ENCODE measurements around the gene CASKIN2. TPM values are rescaled to one million over a fixed set of nuclear protein-coding genes. Genes with fewer than 3 reads are reported as not detected.

Gene CASKIN2
- total RNA-seq, 1 donor from 2014 or later = 42.3 TPM

GRCh38 chr17:75493476-75494129 is 21.7 kb downstream of the CASKIN2 start:
- no peak for DNase-seq (ENCODE audit: low read depth, low spot score)
- H3K27ac Mint-ChIP-seq (ENCODE audit: unreplicated experiment) = no peak overlapping the region
- TF ChIP-seq CTCF (conservative IDR thresholded peaks at IDR 0.05) = no peak
- no peaks in the 10 kb centered on the region for H3K4me1 Mint-ChIP-seq
- no peaks in the 10 kb centered on the region for H3K9me3 Mint-ChIP-seq
- H3K27me3 Mint-ChIP-seq (ENCODE audit: low read depth) = no peaks in the 10 kb centered on the region
- H3K4me3 Mint-ChIP-seq = no peak overlapping the region
- peaks cover 3% of the 10 kb centered on the region for H3K36me3 Mint-ChIP-seq (ENCODE audit: low read depth)

- Mint-ChIP-seq H3K27ac (ENCODE audit: unreplicated experiment) (no peak overlapping the region), H3K9me3 (no peaks in the 10 kb centered on the region), H3K27me3 (ENCODE audit: low read depth) (no peaks in the 10 kb centered on the region), H3K4me1 (peaks cover under 1% of the 10 kb centered on the region), H3K36me3 (ENCODE audit: low read depth) (peaks cover 2% of the 10 kb centered on the region), H3K4me3 (no peak overlapping the region)
- no peak for DNase-seq (ENCODE audit: low read depth, low spot score)
- TF ChIP-seq CTCF (conservative IDR thresholded peaks at IDR 0.05) = no peak
Measured at GRCh38 chr17:75492555-75493168, 22.7 kb downstream of the CASKIN2 start.

GRCh38 chr17:75491680-75492079 is 23.7 kb downstream of the CASKIN2 start:
- TF ChIP-seq CTCF (conservative IDR thresholded peaks at IDR 0.05) = no peak
- H3K9me3 Mint-ChIP-seq = no peaks in the 10 kb centered on the region

GRCh38 chr17:75490953-75491649 is 24.2 kb downstream of the CASKIN2 start:
- Mint-ChIP-seq H3K27ac (ENCODE audit: unreplicated experiment) (peak overlapping the region; percentile 35), H3K4me3 (no peak overlapping the region), H3K36me3 (ENCODE audit: low read depth) (no peaks in the 10 kb centered on the region), H3K4me1 (peaks cover 10% of the 10 kb centered on the region), H3K27me3 (ENCODE audit: low read depth) (no peaks in the 10 kb centered on the region), H3K9me3 (no peaks in the 10 kb centered on the region)
- no peak for DNase-seq (ENCODE audit: low read depth, low spot score)
- TF ChIP-seq CTCF (conservative IDR thresholded peaks at IDR 0.05) = no peak

More at GRCh38 chr17:75491680-75492079, 23.7 kb downstream of the CASKIN2 start:
- Mint-ChIP-seq H3K27me3 (ENCODE audit: low read depth) (no peaks in the 10 kb centered on the region), H3K4me1 (peaks cover 10% of the 10 kb centered on the region), H3K4me3 (no peak overlapping the region), H3K36me3 (ENCODE audit: low read depth) (no peaks in the 10 kb centered on the region), H3K27ac (ENCODE audit: unreplicated experiment) (no peak overlapping the region)
- no peak for DNase-seq (ENCODE audit: low read depth, low spot score)

GRCh38 chr17:75490173-75490743 is 25.1 kb downstream of the CASKIN2 start:
- Mint-ChIP-seq H3K27ac (ENCODE audit: unreplicated experiment) (no peak overlapping the region), H3K4me3 (no peak overlapping the region), H3K9me3 (no peaks in the 10 kb centered on the region), H3K36me3 (ENCODE audit: low read depth) (no peaks in the 10 kb centered on the region), H3K27me3 (ENCODE audit: low read depth) (no peaks in the 10 kb centered on the region), H3K4me1 (peaks cover 10% of the 10 kb centered on the region)
- no peak for DNase-seq (ENCODE audit: low read depth, low spot score)
- TF ChIP-seq CTCF (conservative IDR thresholded peaks at IDR 0.05) = no peak

Data from neural crest cell (in vitro differentiated cells).